PFSK-1 (cell line): ENCODE results near the gene SLC16A2.

ENCODE experiments used
- POLR2AphosphoS5 ChIP-seq: IDR thresholded peaks from 2 replicates; pipeline ENCODE4 v1.6.1; 2012; ENCODE audit warnings: low read depth, mild to moderate bottlenecking, control low read depth, low read length, moderate library complexity
- REST ChIP-seq, 2 experiments: IDR thresholded peaks; 2 replicates each; pipeline versions ENCODE4 v1.6.1 to v1.8.0; 2011 to 2012; ENCODE audit warnings: low read depth in 2 of 2, low read length in 2 of 2, control low read depth in 1 of 2, inconsistent platforms in 1 of 2, mild to moderate bottlenecking in 1 of 2, moderate library complexity in 1 of 2; ENCODE audit not compliant: insufficient read depth in 1 of 2
- TAF1 ChIP-seq: IDR thresholded peaks from 2 replicates; pipeline ENCODE4 v1.6.1; 2012; ENCODE audit warnings: low read length, control low read depth, borderline replicate concordance; ENCODE audit not compliant: insufficient read depth

DNA sequence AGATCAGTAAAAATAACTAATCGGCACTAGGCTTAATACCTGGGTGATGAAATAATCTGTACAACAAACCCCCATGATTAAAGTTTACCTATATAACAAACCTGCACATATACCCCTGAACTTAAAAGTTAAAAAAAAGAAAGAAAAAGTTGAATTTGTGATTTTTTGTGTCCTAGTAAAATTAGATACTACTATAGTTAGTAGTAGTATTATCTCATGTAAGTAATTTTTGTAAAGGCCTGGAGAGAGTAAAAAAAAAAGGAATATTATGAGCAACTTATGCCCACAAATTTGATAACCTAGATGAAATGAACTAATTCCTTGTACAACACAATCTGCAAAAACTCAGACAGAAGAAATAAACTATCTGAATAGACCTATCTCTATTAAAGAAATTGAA is 25.7 kb upstream of the SLC16A2 start:
- TF ChIP-seq POLR2AphosphoS5 (no peak), TAF1 (no peak), REST (IDR thresholded peaks at IDR 0.05; ENCODE audit: insufficient read depth in 1 of 2, low read depth in 2 of 2, low read length in 2 of 2) (no peak)
